SKM-1 treated with dmso at 0.1 percent for 144 hours (cell line): ENCODE results near the gene CARMIL1.

Experiments
- DNase-seq: peaks from one replicate; lab custom pipeline; 2025; ENCODE audit not compliant: unreplicated experiment; lab: John Stamatoyannopoulos, UW

Gene CARMIL1

DNA sequence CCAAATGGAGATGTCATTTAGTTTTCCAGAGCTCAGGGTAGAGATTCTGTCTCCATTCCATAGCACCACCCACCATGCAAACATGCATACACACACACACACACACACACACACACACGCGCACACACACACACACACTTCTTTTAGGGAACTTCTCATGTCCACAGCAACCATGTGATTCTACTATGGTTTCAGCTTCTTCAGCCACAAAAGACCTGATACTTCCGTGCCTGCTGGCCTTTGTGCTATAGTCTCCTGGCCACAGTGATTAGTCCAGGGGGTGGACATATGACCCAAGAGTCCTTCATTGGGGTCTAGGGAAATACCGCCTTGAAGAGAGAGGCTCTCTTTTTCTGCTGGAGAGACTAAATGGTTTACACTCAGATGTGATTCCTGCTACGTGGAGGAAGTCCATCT is 53.5 kb downstream of the CARMIL1 start:
- DNase-seq, result no peak

DNA sequence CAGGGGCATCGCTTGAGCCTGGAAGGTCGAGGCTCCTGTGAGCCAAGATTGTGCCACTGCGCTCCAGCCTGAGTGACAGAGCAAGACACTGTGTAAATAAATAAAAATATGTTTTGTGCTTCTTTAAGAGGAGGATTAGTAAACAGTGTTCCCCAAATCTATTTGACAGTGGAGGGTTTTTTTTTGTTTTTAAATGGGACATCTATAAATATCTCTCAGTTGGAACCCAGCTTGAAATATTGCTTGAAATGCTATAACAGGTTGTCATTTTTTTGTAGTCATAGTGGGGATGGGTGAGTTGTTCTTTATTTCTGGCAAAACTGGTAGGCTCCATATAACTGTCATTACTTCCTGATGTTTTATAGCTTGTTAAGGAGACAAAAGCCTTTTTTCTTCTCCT is 54.3 kb downstream of the CARMIL1 start:
- DNase-seq, result no peak

DNA sequence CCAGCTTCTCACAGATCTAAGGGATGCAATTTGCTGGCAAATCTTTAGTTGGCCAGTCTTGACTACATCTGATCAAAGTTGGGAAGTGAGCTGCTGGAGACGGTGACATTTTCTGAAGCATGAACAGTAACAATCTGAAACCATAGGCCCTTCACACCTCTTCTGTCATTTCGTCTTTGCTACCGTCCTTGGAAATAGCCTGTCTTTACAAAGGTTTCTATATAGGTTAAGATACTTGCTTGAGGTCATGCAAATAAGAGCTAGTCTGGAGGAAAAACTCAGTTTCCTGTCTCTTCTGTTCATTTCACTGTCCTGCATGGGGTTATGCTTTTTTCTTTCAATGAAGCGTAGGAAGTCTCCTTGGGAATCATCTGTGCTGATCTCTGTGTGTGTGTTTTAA is 55.6 kb downstream of the CARMIL1 start:
- no peak for DNase-seq

DNA sequence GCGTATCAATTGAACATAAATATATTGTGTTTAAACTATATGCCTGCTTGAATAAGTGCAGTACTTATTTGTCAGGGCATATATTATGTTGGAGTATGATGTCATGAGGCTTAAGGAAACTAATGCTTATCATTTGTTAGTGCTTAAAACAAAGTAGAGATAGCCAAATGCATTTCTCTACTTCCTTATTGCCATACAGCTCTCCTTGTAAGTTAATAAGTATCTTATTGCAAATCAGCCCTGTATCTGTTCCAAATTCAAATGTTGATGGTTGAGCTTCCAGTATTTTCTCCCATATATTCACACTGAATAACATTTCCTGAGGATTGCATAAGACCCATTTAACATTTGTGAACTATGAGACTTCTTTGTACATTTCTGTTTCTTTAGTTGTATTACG is 57.8 kb downstream of the CARMIL1 start:
- DNase-seq, result no peak

- DNase-seq, result no peak
Observed at GRCh38 chr6:25337431-25337830, 58.3 kb downstream of the CARMIL1 start.

DNA sequence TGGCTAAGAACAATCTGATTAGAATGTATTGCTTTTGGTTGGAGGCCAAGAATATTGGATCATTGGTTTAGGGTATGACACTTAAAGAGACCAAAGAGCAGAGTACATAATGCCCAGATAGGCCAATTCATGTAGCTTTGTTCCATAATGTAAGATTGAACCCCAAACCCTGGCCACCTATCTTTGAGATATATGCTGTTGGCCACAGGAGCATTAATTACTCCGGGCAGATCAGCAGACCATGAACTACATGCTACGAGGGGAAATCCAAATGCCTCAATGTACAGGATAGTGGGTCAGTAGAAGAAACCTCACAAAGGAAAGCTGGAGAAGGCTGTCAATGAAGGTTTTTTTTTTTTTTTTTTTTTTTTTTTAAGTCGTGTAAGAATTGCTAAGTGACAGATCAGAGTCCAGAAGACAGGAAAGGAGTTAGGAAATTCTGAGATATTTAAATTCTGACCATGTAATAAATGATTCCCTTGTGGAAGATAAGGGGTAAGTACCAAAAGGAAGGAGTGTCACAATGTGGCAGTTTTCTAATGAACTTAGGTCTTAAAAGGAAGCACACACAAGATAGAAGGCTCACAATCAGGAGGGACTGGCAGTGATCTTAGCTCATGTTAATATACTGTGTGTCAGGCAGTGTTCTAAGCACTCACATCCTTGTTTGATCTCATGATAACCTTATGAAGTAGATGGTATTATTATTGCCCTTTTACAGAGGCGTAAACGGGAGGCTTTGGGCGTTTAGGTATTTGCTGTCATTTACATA is 61.4 kb downstream of the CARMIL1 start:
- DNase-seq, result no peak

DNA sequence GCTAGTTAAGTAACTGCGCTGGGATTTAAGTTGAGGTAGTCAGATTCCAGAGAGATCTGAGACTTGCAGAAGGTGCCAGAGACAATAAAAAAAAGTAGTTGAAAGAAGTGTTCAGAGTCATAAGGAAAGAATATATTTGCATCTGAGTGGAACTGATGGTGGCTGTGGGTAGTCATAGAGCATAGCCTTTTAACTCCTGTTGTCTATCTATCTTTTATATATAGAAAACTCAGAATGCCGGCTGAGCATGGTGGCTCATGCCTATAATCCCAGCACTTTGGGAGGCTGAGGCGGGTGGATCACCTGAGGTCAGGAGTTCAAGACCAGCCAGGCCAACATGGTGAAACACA is 62.0 kb downstream of the CARMIL1 start:
- no peak for DNase-seq

GRCh38 chr6:25341923-25342619 is 62.9 kb downstream of the CARMIL1 start:
- DNase-seq, result no peak

DNA sequence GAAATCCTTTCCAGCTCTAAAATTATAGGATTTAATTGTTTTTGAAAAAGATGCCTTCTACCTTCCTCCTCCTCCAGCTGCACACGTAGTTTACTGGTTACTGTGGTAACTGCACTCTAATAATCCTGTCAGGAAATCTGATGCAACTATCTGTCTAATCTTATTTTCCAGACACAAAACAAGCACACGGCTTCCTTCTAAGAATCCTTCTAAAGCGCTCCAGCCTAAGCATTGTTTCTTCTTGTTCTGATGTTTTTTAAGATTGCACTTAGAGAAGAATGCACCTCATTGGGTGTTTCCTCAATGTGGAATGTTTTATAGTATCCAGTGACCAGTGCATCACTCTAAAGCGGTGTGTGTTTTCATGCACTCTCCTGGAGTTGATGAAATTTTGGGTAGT is 63.6 kb downstream of the CARMIL1 start:
- peak; percentile 14 for DNase-seq

GRCh38 chr6:25343984-25344383 is 64.8 kb downstream of the CARMIL1 start:
- no peak for DNase-seq

DNA sequence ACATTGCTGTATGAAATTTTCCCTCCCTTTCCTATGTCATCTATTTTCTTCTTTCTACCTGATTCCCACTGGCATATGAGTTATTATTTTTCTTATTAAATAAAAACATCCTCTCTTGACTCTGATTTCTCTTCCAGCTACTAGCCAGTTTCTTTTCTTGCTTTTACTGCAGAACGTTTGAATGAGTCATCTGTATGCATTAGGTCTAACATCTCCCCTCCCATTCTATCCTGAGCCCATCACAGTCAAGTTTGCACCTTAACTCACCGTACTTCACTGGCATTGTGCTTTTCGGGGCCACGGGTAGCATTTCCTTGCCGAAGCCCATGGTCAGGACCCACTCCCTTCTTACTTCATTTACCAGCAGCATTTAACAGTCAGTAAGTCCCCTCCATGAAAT is 65.7 kb downstream of the CARMIL1 start:
- DNase-seq, result no peak

- no peak for DNase-seq
Observed at GRCh38 chr6:25346064-25346463, 66.9 kb downstream of the CARMIL1 start.

GRCh38 chr6:25350573-25350972 is 71.4 kb downstream of the CARMIL1 start:
- no peak for DNase-seq

- DNase-seq, result no peak
Observed at GRCh38 chr6:25351485-25351884, 72.3 kb downstream of the CARMIL1 start.

DNA sequence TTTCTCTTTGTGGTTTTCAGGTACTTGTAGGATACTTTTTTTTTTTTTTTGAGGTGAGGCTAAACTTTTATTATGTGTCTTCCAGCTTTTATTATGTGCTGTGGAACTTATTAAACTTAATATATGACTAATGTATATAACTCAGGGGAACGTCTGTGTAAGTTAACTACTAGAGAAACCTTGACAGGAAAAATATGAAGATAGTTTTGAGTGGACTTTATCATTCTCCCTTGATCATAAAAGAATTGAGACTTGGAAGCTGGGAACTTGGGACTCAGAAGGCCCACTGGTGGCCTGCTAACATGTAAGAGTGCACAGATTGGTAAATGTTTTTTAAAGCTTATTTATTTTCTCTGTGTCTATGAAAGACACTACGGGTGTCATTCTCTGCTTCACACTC is 73.1 kb downstream of the CARMIL1 start:
- no peak for DNase-seq

GRCh38 chr6:25354078-25354932 is 75.1 kb downstream of the CARMIL1 start:
- no peak for DNase-seq

DNA sequence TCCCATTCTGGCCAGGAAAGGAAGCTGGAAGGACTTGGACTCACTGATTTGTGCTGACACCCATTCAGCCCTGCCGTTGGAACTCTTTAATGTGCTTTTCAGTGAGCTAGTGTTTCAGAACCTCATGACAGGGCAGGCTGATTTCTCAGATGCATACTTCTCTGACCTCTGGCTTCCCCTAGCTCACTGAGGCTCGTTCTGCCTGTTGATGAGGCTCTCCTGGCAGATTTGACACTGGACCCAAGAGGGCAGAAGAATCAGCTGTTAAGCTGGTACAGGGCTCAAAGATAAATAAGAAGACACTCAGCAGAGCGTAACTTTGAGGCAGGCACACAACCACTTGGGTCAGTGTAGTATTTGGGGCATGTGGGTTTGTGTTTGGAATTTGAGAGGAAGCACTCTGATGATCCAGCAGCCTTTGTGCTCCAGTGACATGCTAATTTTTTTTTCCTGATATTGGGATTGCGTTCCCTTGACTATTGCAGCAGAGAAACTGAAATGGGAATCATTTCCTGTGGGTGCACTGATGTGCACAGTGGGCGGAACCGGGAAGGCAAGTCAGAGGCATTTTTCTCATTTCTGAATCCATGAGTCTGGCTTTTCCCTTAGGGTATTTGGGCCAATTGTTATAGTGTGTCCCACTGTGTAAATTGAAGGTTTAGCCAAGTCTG is 80.2 kb downstream of the CARMIL1 start:
- DNase-seq, result no peak

DNA sequence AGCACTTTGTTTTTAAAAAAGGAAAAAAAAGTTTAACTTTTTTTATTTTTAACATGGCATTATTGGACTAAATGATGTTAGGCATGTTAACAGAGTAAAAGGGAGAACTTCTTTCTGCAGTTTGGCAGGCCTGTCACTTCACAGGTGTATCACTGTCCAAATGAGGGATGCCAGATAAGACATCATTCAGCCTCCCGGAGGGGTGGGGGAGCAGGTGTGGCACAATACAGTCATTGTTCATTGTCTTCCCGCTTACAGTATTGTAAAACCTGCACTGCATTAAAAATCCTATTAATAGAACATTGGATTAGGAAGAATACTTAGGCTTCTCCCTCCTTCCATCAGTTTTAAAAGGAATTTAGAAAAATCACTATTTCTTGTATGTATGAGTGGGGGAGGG is 80.7 kb downstream of the CARMIL1 start:
- no peak for DNase-seq

DNA sequence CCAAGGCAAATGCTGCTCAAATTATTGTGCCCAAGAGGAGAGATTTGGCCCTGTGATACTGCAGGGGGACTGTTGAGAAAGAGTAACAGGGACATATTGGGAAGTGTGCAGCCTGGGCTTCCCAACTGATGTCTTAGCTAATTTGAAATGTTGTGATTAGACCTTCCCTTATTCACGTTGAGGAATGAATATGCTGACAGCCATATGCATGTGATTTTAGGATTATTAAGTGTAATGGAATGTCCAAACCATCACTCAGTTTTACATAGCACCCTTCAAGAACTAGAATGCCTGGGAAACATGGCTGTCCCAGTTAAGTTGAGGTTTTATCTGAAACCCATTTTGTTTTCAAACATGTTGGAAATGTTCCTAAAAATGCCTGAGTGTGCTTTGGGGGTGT is 81.4 kb downstream of the CARMIL1 start:
- DNase-seq, result no peak

GRCh38 chr6:25363427-25363826 is 84.3 kb downstream of the CARMIL1 start:
- DNase-seq, result peak; percentile 66

- no peak for DNase-seq
Observed at GRCh38 chr6:25365154-25365553, 86.0 kb downstream of the CARMIL1 start.
